Measurements from ENCODE around the gene BMP8B.
"Not testable (repeated sequence)": the region's sequence is repeated elsewhere in the genome, so short reads cannot be mapped to it uniquely, and the experiment has no call there.

The BMP8B gene

GRCh38 chr1:39779137-39779536 lies 9.5 kb downstream of the BMP8B start:
- DNase-seq (ENCODE audit: low read depth in 2 of 2), result no peak

GRCh38 chr1:39778463-39779099 lies 10.1 kb downstream of the BMP8B start:
- DNase-seq (ENCODE audit: low read depth in 2 of 2), result not testable (repeated sequence)

GRCh38 chr1:39777896-39778295 lies 10.8 kb downstream of the BMP8B start:
- not testable (repeated sequence) for DNase-seq (ENCODE audit: low read depth in 2 of 2)

GRCh38 chr1:39777306-39777705 lies 11.4 kb downstream of the BMP8B start:
- DNase-seq (ENCODE audit: low read depth in 2 of 2), result no peak

- no peak for DNase-seq (ENCODE audit: low read depth in 2 of 2)
Observed at GRCh38 chr1:39776886-39777285, 11.8 kb downstream of the BMP8B start.

- DNase-seq (ENCODE audit: low read depth in 2 of 2), result no peak
Observed at GRCh38 chr1:39776400-39776713, 12.3 kb downstream of the BMP8B start.

- not testable (repeated sequence) for DNase-seq (ENCODE audit: low read depth in 2 of 2)
Observed at GRCh38 chr1:39775676-39776399, 12.8 kb downstream of the BMP8B start.

- DNase-seq (ENCODE audit: low read depth in 2 of 2), result not testable (repeated sequence)
Observed at GRCh38 chr1:39775141-39775540, 13.5 kb downstream of the BMP8B start.

GRCh38 chr1:39773369-39773979 lies 15.2 kb downstream of the BMP8B start:
- DNase-seq (ENCODE audit: low read depth in 2 of 2), result not testable (repeated sequence)

- not testable (repeated sequence) for DNase-seq (ENCODE audit: low read depth in 2 of 2)
Observed at GRCh38 chr1:39771022-39771532, 17.6 kb downstream of the BMP8B start, which contains the start of gene OXCT2. Gene OXCT2 (minus strand): TSS chr1:39771348. CDS start chr1:39771255, 93 bp downstream.

GRCh38 chr1:39770100-39771021 lies 18.3 kb downstream of the BMP8B start:
- DNase-seq (ENCODE audit: low read depth in 2 of 2), result peak in 1 of 2 donors; percentile 30

GRCh38 chr1:39769502-39769901 lies 19.2 kb downstream of the BMP8B start:
- not testable (repeated sequence) for DNase-seq (ENCODE audit: low read depth in 2 of 2)

GRCh38 chr1:39766466-39766865 lies 22.2 kb downstream of the BMP8B start:
- DNase-seq (ENCODE audit: low read depth in 2 of 2), result not testable (repeated sequence)

GRCh38 chr1:39764512-39764911 lies 24.2 kb downstream of the BMP8B start:
- not testable (repeated sequence) for DNase-seq (ENCODE audit: low read depth in 2 of 2)

- not testable (repeated sequence) for DNase-seq (ENCODE audit: low read depth in 2 of 2)
Observed at GRCh38 chr1:39763619-39764374, 24.9 kb downstream of the BMP8B start.

- no peak for DNase-seq (ENCODE audit: low read depth in 2 of 2)
Observed at GRCh38 chr1:39762550-39763540, 25.8 kb downstream of the BMP8B start.

GRCh38 chr1:39761557-39762260 lies 27.0 kb downstream of the BMP8B start:
- no peak for DNase-seq (ENCODE audit: low read depth in 2 of 2)

GRCh38 chr1:39761016-39761415 lies 27.6 kb downstream of the BMP8B start:
- DNase-seq (ENCODE audit: low read depth in 2 of 2), result no peak

All from stimulated activated CD8-positive, alpha-beta memory T cell treated with anti-CD3 and anti-CD28 coated beads, Interleukin-15, amount 100 ng/mL, for 4 hours (primary cell).